SH-SY5Y (cell line): Measurements from ENCODE around the gene TNIK.

ENCODE experiments used
- GATA2 ChIP-seq: IDR thresholded peaks from 2 replicates; pipeline ENCODE4 v1.6.1; 2011; ENCODE audit warnings: mild to moderate bottlenecking, low read depth, low read length
- GATA3 ChIP-seq: IDR thresholded peaks from 2 replicates; pipeline ENCODE4 v1.6.1; 2011; ENCODE audit warnings: low read depth, mild to moderate bottlenecking, low read length, moderate library complexity

DNA sequence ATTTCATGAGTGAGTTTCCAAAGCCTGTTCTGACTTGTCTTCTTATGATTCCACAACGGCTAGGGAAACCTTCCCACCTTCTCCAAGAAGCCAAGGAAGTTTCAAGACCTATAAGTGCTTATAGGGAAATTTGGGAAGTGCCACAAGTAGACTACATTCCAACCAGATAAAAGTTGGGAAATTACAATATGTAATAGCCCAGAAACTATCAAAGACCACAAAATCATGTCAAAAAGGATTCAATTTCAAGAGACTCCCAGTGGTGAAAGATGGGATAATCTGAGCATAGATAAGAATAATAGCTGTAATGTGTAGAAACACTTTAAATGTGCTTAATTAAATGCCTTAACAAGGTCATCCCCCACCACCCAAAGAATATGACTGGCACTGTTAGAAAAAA, 264.5 kb downstream of the TNIK start:
- no peak for TF ChIP-seq GATA3
- no peak for TF ChIP-seq GATA2
